HG02571 (cell line): Measurements from ENCODE around the gene WDR7.
"Not testable (repeated sequence)": the region's sequence is repeated elsewhere in the genome, so short reads cannot be mapped to it uniquely, and the experiment has no call there.

ENCODE experiments used
- ATAC-seq: cut with Tn5 transposase; IDR thresholded peaks from one replicate; pipeline ENCODE4 v1.9.1; 2021; ENCODE audit warnings: mild to moderate bottlenecking, moderate library complexity; ENCODE audit not compliant: unreplicated experiment

The WDR7 gene

GRCh38 chr18:56652802-56653201, 1.6 kb downstream of the WDR7 start:
- no peak for ATAC-seq

GRCh38 chr18:56654280-56654679, 3.1 kb downstream of the WDR7 start:
- ATAC-seq, result not testable (repeated sequence)

- no peak for ATAC-seq
Observed at GRCh38 chr18:56658261-56658660, 7.1 kb downstream of the WDR7 start.

GRCh38 chr18:56659111-56659510, 8.0 kb downstream of the WDR7 start:
- ATAC-seq, result no peak

GRCh38 chr18:56660655-56661054, 9.5 kb downstream of the WDR7 start:
- no peak for ATAC-seq

GRCh38 chr18:56661360-56662062, 10.4 kb downstream of the WDR7 start:
- no peak for ATAC-seq

- no peak for ATAC-seq
Observed at GRCh38 chr18:56662063-56662408, 10.9 kb downstream of the WDR7 start.

- ATAC-seq, result no peak
Observed at GRCh38 chr18:56662502-56662901, 11.3 kb downstream of the WDR7 start.

GRCh38 chr18:56662902-56663301, 11.7 kb downstream of the WDR7 start:
- no peak for ATAC-seq

- no peak for ATAC-seq
Observed at GRCh38 chr18:56672391-56672790, 21.2 kb downstream of the WDR7 start.

GRCh38 chr18:56672981-56673380, 21.8 kb downstream of the WDR7 start:
- ATAC-seq, result no peak

- no peak for ATAC-seq
Observed at GRCh38 chr18:56676639-56677038, 25.5 kb downstream of the WDR7 start.

GRCh38 chr18:56678836-56679565, 27.8 kb downstream of the WDR7 start:
- ATAC-seq, result no peak

GRCh38 chr18:56684277-56684676, 33.1 kb downstream of the WDR7 start:
- no peak for ATAC-seq

GRCh38 chr18:56691530-56691929, 40.4 kb downstream of the WDR7 start:
- ATAC-seq, result no peak

GRCh38 chr18:56696966-56697365, 45.8 kb downstream of the WDR7 start:
- ATAC-seq, result no peak

GRCh38 chr18:56702946-56703345, 51.8 kb downstream of the WDR7 start:
- no peak for ATAC-seq

- ATAC-seq, result peak; percentile 87
Observed at GRCh38 chr18:56709463-56709862, 58.3 kb downstream of the WDR7 start.

- ATAC-seq, result no peak
Observed at GRCh38 chr18:56711708-56712445, 60.7 kb downstream of the WDR7 start.

GRCh38 chr18:56712761-56713160, 61.6 kb downstream of the WDR7 start:
- ATAC-seq, result no peak

- no peak for ATAC-seq
Observed at GRCh38 chr18:56715121-56715520, 64.0 kb downstream of the WDR7 start.

GRCh38 chr18:56716692-56717146, 65.6 kb downstream of the WDR7 start:
- no peak for ATAC-seq
